Left renal cortex interstitium (tissue), 4 donors: ENCODE data around the gene NACA. TPM values are rescaled to one million over a fixed set of nuclear protein-coding genes. Genes with fewer than 3 reads are reported as not detected.
"Not testable (repeated sequence)": the region's sequence is repeated elsewhere in the genome, so short reads cannot be mapped to it uniquely, and the experiment has no call there.

Experiments used
- DNase-seq, 4 donors: peaks; one replicate each; pipeline ENCODE4 v3.0.0-alpha.2; 2013; ENCODE audit warnings: low read depth in 4 of 4, low spot score in 2 of 4, missing footprints in 1 of 4
- polyA plus RNA-seq, 4 donors: library from polyadenylated mRNA; unstranded; fragments of 120-200 nt; gene quantifications; one replicate each; pipeline ENCODE4 v1.2.1, GENCODE V29; 2013; ENCODE audit not compliant: insufficient read length in 4 of 4

NACA gene
- 1,000 to 10,000 TPM; 1,848 to 2,606 (median 2,088) TPM for polyA plus RNA-seq

- peak; percentile 89 to 95 (median 92) for DNase-seq
These were observed at the start of gene NACA for GRCh38 chr12:56724972-56725722. Gene NACA (minus strand): TSS chr12:56725299. CDS start chr12:56724521, 778 bp downstream.

GRCh38 chr12:56773113-56773512 lies 48.0 kb upstream of the NACA start:
- DNase-seq: no peak

DNA sequence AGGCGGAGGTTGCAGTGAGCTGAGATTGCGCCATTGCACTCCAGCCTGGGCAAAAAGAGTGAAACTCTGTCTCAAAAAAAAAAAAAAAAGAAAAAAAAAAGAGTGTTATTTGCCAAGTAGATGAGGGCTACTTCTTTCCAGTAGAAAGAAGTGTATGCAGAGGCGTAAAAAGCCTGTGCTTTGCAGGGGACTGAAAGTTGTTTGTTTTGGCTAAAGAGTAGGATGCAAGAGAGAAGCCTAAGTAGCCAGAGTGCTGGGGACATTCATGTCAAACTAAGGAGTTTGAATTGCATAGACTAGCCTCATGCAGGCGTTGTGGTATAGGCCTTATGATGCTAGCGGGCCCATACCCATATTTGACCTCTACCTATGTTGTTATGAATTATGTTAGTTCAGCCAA lies 47.5 kb upstream of the NACA start:
- no peak for DNase-seq

DNA sequence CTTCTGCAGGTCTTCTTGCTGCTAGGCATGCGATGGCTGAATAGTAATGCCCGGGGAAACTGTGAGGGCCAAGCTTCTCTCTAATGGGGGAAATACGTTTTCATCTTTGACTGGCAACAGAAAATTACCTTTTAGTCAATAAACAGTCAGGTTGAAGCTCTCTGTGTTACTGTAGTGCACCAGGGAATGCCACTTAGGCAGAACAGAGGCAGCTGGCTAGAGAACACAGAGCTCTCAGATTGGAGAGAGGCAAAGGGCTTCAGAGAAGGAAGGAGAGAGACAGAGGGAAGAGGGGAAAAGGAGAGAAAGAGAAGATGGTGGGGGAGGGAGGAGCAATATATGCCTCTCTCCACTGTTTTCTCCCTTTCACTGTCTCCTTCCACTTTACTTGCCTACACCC lies 44.8 kb upstream of the NACA start:
- DNase-seq: no peak

DNA sequence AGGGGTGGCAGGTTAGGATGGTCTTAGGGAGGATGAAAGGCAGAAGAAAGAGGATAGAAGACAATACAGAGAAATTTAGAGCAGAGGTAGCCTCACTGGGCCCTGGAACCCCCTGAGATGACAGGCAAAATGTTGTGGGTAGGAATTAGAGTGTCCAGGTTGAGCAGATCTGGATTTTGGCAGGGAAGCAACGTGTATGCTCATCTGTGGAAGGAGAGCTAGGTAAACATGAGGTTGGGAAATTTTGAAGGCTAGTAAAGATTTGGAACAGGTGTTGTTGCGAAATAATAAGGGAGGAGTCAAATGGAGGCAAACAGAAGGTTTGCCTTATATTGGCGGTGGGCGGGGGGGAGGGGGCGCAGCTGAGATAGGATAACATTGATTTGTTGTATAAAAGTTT lies 43.3 kb upstream of the NACA start:
- no peak for DNase-seq

GRCh38 chr12:56766535-56766934 lies 41.4 kb upstream of the NACA start:
- no peak for DNase-seq

DNA sequence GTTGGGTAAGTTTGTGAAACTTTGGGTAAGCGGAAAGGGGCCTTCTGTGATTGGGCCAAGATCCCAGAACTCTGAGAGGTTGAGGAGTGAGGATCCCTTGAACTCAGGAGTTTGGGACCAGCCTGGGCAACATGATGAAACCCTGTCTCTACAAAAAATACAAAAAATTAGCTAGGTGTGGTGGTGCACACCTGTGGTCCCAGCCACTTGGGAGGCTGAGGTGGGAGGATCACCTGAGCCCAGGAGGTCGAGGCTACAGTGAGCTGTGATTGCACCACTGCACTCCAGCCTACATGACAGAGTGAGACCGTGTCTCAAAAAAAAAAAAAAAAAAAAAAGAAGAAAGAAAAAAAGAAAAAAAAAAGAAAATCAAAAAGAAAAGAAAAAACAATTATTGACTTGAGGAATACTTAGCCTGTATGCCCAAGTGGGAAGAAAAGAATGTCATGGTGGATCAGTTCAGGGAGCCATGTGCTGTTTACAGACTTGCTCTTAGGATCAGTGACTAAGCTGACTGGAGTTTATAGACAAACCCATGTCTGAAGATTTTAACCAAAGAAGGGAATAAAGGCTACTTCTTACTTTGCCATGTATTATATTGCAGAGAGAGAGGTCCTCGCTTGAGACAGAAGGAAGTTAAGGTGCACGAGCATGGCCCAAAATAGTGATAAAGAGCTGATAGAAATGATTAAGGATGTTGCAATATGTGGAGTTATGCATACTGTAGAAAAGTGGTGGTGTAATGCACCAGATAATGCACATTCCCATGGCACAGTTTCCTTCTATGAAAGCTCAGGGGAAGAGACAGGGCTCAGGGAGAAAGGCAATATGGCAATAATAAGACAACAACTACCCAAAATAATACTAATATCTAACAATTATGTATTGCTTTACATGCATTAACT lies 38.9 kb upstream of the NACA start:
- DNase-seq: no peak

GRCh38 chr12:56761812-56762211 lies 36.7 kb upstream of the NACA start:
- DNase-seq: no peak

GRCh38 chr12:56760460-56760859 lies 35.4 kb upstream of the NACA start:
- no peak for DNase-seq

GRCh38 chr12:56759263-56759908 lies 34.3 kb upstream of the NACA start:
- peak in 1 of 4 donors; percentile 10 for DNase-seq

- DNase-seq: no peak
These were observed 33.7 kb upstream of the NACA start for GRCh38 chr12:56758728-56759262.

DNA sequence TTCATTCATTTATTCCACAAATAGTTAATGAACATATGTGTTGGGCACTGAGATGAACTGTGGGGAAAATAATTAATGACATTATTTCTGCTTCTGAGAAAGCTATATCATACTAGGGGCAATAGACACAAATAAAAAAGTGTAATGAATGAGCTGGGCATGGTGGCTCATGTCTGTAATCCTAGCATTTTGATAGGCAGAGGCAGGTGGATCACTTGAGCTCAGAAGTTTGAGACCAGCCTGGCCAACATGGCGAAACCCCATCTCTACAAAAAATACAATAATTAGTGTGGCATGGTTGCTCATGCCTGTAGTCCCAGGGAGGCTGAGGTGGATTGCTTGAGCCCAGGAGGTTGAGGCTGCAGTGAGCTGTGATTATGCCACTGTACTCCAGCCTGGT lies 32.9 kb upstream of the NACA start:
- not testable (repeated sequence) for DNase-seq

DNA sequence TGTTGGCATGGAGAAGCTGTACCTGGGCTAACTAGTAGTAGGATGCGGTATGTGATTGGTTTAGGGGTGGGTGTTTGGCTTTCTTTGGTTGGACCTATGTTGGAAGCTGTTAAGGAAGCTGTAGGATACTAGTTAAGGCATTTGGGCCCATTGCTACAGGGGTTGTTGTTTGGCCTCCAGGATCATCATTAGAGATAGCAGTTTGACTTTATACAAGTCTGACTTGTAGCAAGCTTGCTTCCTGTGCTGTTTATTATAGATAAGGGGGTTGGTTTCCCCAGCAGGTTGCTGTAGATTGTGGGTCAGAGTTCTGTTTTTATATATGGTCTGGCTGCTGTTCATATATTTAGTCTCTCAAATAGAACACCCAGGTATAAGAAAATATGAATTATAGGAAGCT lies 28.5 kb upstream of the NACA start:
- no peak for DNase-seq

- DNase-seq: peak; percentile 57 to 81 (median 70)
These were observed 26.9 kb upstream of the NACA start, which contains the start of gene PRIM1 for GRCh38 chr12:56751712-56752598. Gene PRIM1 (minus strand): TSS chr12:56752323. CDS start chr12:56752298, 25 bp downstream.

GRCh38 chr12:56750596-56750995 lies 25.5 kb upstream of the NACA start:
- DNase-seq: not testable (repeated sequence)

- DNase-seq: no peak
These were observed 24.8 kb upstream of the NACA start for GRCh38 chr12:56749853-56750252.

DNA sequence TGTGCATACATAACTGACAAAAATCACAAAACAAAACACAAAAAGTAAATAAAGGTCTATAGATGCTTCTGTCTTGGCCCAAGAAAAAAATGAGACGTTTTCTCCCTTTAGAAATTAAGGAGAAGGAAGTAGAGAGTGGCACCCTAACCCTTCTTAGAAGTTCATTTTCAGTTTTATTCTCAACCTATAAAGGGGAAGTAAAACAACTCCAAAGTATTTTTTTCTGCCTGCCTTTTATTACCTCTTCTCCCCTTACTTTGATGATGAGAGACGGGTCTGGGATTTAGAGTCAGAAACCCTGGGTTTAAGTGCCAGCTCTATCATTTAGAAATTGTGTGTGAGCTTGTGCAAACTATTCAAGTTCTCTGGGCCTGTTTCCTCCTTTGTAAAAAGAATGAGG lies 24.3 kb upstream of the NACA start:
- no peak for DNase-seq

- no peak for DNase-seq
These were observed 3.2 kb upstream of the NACA start for GRCh38 chr12:56728139-56728861.

GRCh38 chr12:56726196-56726675 lies 1.1 kb upstream of the NACA start:
- DNase-seq: not testable (repeated sequence)
